Measurements from ENCODE around the gene FBXW5. TPM values are rescaled to one million over a fixed set of nuclear protein-coding genes. Genes with fewer than 3 reads are reported as not detected.

FBXW5 gene
- total RNA-seq, 2 donors from 2014 or later, result 203 to 233 TPM

DNA sequence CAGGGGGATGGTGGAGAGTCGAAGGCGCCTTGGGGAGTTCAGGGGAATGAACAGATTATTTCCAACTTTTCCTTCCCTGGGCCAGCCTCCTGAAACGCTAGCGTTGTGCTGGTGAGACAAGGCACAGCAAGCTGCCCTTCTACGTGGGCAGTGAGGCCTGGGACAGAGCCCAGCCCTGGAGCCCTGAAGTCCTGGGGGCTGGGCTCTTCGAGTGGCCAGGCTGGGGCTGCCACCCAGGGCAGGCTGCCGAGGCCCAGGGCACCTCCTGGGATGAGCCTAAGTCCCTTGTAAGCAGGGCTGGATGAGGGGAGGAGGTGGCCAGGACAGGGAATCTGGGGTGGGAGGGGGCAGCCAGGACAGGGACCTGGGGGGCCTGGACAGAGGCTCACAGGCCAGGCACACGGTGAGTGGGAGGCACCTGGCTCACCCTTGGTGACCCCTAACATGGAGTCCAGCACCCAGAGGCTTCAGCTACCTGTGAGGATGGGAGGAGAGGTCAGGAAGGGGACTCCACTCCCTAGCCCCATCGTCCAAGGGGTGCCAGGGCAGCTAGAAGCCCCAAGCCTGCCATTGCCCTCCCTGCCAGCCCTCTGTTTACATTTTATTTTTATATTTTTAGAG, 6.2 kb upstream of the FBXW5 start:
- DNase-seq (ENCODE audit: low spot score), result no peak
- Histone ChIP-seq H3K9me3 (no peaks in the 10 kb centered on the region), H3K4me1 (peaks cover 0 to 63% of the 10 kb centered on the region in 2 donors), H3K27me3 (no peaks in the 10 kb centered on the region), H3K36me3 (no peaks in the 10 kb centered on the region), H3K27ac (peak overlapping the region; percentile 85 to 98), H3K4me3 (peak overlapping the region; percentile 54 to 63)
- TF ChIP-seq, protein P1, sequence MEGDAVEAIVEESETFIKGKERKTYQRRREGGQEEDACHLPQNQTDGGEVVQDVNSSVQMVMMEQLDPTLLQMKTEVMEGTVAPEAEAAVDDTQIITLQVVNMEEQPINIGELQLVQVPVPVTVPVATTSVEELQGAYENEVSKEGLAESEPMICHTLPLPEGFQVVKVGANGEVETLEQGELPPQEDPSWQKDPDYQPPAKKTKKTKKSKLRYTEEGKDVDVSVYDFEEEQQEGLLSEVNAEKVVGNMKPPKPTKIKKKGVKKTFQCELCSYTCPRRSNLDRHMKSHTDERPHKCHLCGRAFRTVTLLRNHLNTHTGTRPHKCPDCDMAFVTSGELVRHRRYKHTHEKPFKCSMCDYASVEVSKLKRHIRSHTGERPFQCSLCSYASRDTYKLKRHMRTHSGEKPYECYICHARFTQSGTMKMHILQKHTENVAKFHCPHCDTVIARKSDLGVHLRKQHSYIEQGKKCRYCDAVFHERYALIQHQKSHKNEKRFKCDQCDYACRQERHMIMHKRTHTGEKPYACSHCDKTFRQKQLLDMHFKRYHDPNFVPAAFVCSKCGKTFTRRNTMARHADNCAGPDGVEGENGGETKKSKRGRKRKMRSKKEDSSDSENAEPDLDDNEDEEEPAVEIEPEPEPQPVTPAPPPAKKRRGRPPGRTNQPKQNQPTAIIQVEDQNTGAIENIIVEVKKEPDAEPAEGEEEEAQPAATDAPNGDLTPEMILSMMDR (IDR thresholded peaks at IDR 0.05), result no peak

DNA sequence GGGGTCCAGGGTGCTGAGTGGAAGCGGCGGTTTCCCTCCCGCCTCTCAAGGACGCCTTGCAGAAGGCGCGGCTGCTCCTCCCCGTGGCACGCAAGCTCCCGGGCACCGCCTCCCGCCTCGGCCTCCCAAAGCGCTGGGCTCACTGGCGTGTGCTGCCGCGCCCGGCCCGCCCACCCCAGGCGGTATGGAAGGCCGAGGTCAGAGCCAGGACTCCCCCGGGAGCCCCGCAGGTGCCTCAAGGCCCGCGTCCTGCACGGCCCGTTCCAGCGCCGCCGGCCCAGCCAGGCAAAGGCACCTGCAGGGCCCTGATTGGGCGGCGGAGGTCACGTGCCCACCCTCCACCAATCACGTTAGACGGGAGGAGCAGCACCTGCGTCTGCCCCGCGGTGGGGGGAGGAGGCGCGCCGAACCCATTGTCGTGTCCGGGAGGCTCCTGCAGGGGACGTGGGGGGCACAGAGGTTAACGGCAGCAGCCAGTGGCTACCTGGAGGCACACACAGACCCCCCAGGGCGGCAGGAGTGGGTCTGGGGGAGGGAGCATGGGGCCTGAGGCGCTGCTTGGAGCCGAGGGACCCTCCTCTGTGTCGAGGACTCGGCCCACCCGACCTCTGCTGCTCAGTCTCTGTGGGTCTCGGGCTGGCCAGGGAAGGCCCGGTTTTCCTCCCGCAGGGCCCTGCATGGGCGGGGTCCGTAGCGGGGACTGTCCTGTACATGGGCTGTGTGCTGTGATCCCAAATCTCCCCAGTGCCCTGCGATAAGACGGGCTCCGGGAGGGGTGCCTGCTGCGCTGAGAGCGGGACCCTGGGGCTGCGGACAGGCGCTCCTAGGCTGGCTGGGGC, 5.5 kb upstream of the FBXW5 start:
- Histone ChIP-seq H3K27me3 (no peaks in the 10 kb centered on the region), H3K4me3 (peak overlapping the region; percentile 54 to 63), H3K36me3 (no peaks in the 10 kb centered on the region), H3K27ac (peak overlapping the region; percentile 85 to 98), H3K4me1 (peaks cover 0 to 66% of the 10 kb centered on the region in 2 donors), H3K9me3 (no peaks in the 10 kb centered on the region)
- DNase-seq (ENCODE audit: low spot score), result peak; percentile 94
- TF ChIP-seq, protein P1 (IDR thresholded peaks at IDR 0.05), result peak; percentile 26 to 29

DNA sequence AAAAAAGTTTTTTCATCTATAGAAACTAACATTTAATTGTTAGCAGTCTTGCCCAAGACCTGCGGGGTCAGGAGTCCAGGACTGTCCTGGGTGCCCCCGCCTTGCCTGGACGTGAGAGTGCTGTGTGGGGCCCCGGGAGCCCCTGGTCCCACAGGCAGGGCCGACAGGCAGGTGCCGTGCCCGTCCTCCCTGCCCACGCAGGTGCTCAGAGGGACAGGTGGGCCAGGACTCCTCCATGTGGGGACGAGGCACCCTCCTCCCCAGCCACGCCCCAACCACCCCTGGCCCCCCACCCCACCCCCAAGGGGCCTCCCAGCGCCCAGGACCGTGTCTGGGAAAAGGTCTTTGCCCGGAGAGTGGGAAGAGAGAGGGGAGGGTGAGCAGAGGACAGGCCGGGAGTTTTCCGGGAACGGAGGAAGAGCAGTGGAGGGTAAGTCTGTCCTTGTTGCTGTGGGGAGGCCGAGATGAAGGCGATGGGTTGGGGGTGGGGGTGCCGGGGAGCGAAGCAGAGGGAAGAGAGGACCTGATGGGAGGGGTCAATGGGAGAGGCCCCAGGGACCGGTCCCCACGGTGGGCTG, 4.8 kb upstream of the FBXW5 start:
- DNase-seq (ENCODE audit: low spot score), result no peak
- Histone ChIP-seq H3K4me3 (peak overlapping the region; percentile 54 to 63), H3K27ac (peak overlapping the region; percentile 85 to 98), H3K27me3 (no peaks in the 10 kb centered on the region), H3K36me3 (no peaks in the 10 kb centered on the region), H3K9me3 (no peaks in the 10 kb centered on the region), H3K4me1 (peaks cover 0 to 70% of the 10 kb centered on the region in 2 donors)
- TF ChIP-seq, protein P1 (IDR thresholded peaks at IDR 0.05), result no peak

DNA sequence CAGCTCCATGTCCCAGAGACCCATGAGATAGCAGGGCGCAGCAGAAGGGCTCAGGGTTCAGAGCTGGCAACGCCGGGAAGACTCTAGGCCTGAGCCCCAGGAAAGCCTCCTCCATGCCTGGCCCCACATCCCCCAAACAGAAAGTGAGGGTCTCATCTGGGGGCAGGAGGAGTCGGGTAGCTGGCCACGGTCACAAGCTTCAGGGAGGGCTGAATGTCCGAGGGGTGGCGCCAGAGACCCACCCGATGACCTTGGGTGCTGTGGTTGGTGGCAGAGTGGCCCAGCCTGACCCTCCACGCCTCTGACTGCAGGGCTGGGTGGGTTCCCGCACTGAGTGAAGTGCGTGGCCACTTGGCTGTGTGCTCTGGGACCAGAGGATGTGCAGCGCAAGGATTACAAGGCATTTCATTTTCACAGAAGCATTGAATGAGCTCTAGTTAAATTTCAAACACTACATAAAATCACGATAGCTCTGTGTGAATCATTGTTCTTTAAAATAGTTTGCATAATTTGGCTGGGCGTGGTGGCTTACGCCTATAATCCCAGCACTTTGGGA, 3.5 kb upstream of the FBXW5 start:
- TF ChIP-seq, protein P1 (IDR thresholded peaks at IDR 0.05), result peak; percentile 25 to 75
- H3K4me1 ChIP-seq, result peaks cover 0 to 77% of the 10 kb centered on the region in 2 donors
- H3K27ac ChIP-seq, result peak overlapping the region; percentile 85 to 98
- no peak for DNase-seq (ENCODE audit: low spot score)
- no peak overlapping the region for H3K4me3 ChIP-seq
- no peaks in the 10 kb centered on the region for H3K9me3 ChIP-seq
- H3K36me3 ChIP-seq, result peaks cover under 1% of the 10 kb centered on the region
- H3K27me3 ChIP-seq, result no peaks in the 10 kb centered on the region

DNA sequence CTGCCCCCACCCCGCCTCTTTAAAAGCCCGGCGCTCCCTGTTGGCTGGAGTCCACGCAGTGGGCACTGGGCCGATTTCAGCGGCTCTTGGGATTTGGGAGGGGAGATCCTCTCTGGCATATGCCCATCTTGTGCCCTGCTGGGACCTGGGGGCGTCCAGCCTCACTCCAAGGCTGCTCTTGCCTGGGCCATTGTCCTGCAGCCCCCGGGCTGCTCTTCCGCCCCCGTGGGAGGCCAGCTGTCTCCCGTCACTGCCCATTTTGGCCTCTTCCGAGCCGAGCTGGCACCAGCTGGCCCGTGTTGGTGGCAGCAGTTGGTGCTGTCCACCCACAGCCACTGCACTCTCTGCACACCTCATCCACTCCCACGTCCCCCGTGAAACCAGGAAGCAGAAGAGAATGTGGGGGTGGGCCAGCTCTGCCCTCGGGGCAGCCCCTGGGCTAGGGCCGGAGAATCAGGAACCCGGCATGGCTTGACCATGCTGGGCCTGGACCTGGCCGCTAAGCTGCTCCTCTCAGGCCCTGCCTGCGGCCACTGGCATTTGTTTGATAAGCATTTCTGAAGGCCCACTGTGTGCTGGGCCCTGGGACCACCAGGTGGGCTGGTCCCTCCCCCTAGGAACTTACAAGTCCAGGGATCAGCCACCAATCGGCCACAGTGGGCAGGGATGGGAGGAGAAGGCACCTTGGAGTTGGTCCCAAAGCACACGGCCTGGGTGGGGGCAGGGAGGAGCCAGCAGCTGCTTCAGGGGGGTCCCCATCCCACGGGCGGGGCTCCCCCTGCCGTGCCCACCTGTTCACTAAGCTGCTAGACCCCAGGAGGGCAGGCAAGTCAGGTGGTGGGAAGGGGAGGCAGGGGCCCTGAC, 2.7 kb upstream of the FBXW5 start:
- Histone ChIP-seq H3K4me1 (peaks cover 0 to 76% of the 10 kb centered on the region in 2 donors), H3K27ac (peak overlapping the region; percentile 85 to 98), H3K4me3 (no peak overlapping the region), H3K27me3 (no peaks in the 10 kb centered on the region), H3K9me3 (no peaks in the 10 kb centered on the region), H3K36me3 (peaks cover 8% of the 10 kb centered on the region)
- TF ChIP-seq, protein P1 (IDR thresholded peaks at IDR 0.05), result no peak
- DNase-seq (ENCODE audit: low spot score), result no peak
